ENCODE data around the gene PFDN4. TPM values are rescaled to one million over a fixed set of nuclear protein-coding genes. Genes with fewer than 3 reads are reported as not detected.

Gene PFDN4
- total RNA-seq, 1 experiment from 2014 or later: 90.1 TPM

GRCh38 chr20:54173653-54174456, 34.0 kb upstream of the PFDN4 start, which contains the start of gene CYP24A1 (continued):
- TF ChIP-seq USF1 (CRISPR knock-in tag; IDR thresholded peaks at IDR 0.05) (peak; percentile 51; the same call in 1 of the 2 replicates), NFYB (CRISPR knock-in tag; conservative IDR thresholded peaks at IDR 0.05; ENCODE audit: low read depth) (peak; percentile 35)

- Mint-ChIP-seq H3K36me3 (no peaks in the 10 kb centered on the region), H3K27me3 (ENCODE audit: low read depth) (peaks cover 73% of the 10 kb centered on the region), H3K9me3 (no peaks in the 10 kb centered on the region), H3K4me3 (peak overlapping the region; percentile 68), H3K4me1 (peaks cover 21% of the 10 kb centered on the region), H3K27ac (no peak overlapping the region)
- TF ChIP-seq JUN (CRISPR knock-in tag; IDR thresholded peaks at IDR 0.05) (no peak), USF2 (CRISPR knock-in tag; IDR thresholded peaks at IDR 0.05) (no peak), NR2C2 (CRISPR knock-in tag; IDR thresholded peaks at IDR 0.05) (no peak), MXD4 (CRISPR knock-in tag; IDR thresholded peaks at IDR 0.05; ENCODE audit: borderline replicate concordance) (no peak), OVOL2 (CRISPR knock-in tag; IDR thresholded peaks at IDR 0.05; ENCODE audit: borderline replicate concordance) (no peak), TCF7 (CRISPR knock-in tag; IDR thresholded peaks at IDR 0.05; ENCODE audit: low read depth) (no peak), ZMAT4 (CRISPR knock-in tag; IDR thresholded peaks at IDR 0.05) (no peak), ATF3 (CRISPR knock-in tag; conservative IDR thresholded peaks at IDR 0.05) (no peak), FOXJ3 (CRISPR knock-in tag; IDR thresholded peaks at IDR 0.05; ENCODE audit: borderline replicate concordance) (no peak)
- DNase-seq (ENCODE audit: low spot score) (no peak), ATAC-seq (peak; percentile 10; the same call in 1 of the 2 replicates)
- ChIA-PET POLR2A (no interaction called here), CTCF (no interaction called here)
Observed at GRCh38 chr20:54174457-54175175, 33.3 kb upstream of the PFDN4 start.

GRCh38 chr20:54176610-54177009, 31.3 kb upstream of the PFDN4 start:
- H3K9me3 Mint-ChIP-seq: no peaks in the 10 kb centered on the region
- no peak for ATAC-seq

More at GRCh38 chr20:54176610-54177009, 31.3 kb upstream of the PFDN4 start:
- H3K27me3 Mint-ChIP-seq (ENCODE audit: low read depth): peaks cover 53% of the 10 kb centered on the region
- ChIA-PET CTCF (no interaction called here), POLR2A (no interaction called here)
- H3K4me1 Mint-ChIP-seq: peaks cover 17% of the 10 kb centered on the region
- H3K27ac Mint-ChIP-seq: no peak overlapping the region
- DNase-seq (ENCODE audit: low spot score): no peak
- H3K36me3 Mint-ChIP-seq: no peaks in the 10 kb centered on the region
- no peak for TF ChIP-seq ZNF416 (CRISPR knock-in tag; IDR thresholded peaks at IDR 0.05)
- no peak for TF ChIP-seq ZNF121 (CRISPR knock-in tag; IDR thresholded peaks at IDR 0.05)
- no peak for TF ChIP-seq ATF2 (CRISPR knock-in tag; IDR thresholded peaks at IDR 0.05; ENCODE audit: borderline replicate concordance, low read depth)
- no peak for TF ChIP-seq CDX4 (CRISPR knock-in tag; IDR thresholded peaks at IDR 0.05; ENCODE audit: borderline replicate concordance)
- TF ChIP-seq PRRX2 (CRISPR knock-in tag; IDR thresholded peaks at IDR 0.05): no peak
- H3K4me3 Mint-ChIP-seq: no peak overlapping the region

All from WTC11 (cell line).